Tibial artery (tissue), 4 donors: Measurements from ENCODE around the gene BCO2.
"Not testable (repeated sequence)": the region's sequence is repeated elsewhere in the genome, so short reads cannot be mapped to it uniquely, and the experiment has no call there.

Experiments used
- DNase-seq, 2 donors: peaks; one replicate each; pipeline ENCODE4 v3.0.0-alpha.2; 2019
- H3K27ac ChIP-seq, 2 donors: fragments of 200-600 bp; sonication (generic) in 1 of 2; 1 replicate in 1 of 2; 2 replicates in 1 of 2; pipeline ENCODE4 v1.5.1; 2018 to 2019; ENCODE audit warnings: mild to moderate bottlenecking in 1 of 2
- H3K27me3 ChIP-seq, 2 donors: fragments of 200-600 bp; sonication (generic) in 1 of 2; one replicate each; pipeline versions ENCODE4 v1.5.1 to v1.6.0; 2016 to 2019
- H3K36me3 ChIP-seq, 3 donors: fragments of 200-600 bp; sonication (generic) in 2 of 3; one replicate each; pipeline ENCODE4 v1.5.1; 2016 to 2019; ENCODE audit warnings: mild to moderate bottlenecking in 2 of 3
- H3K4me1 ChIP-seq, 4 donors: fragments of 200-600 bp; sonication (generic) in 2 of 4; 1 replicate in 3 of 4; 2 replicates in 1 of 4; pipeline ENCODE4 v1.5.1; 2016 to 2019
- H3K4me3 ChIP-seq, 2 donors: fragments of 200-600 bp; sonication (generic) in 1 of 2; 1 replicate in 1 of 2; 2 replicates in 1 of 2; pipeline ENCODE4 v1.5.1; 2018 to 2019; ENCODE audit warnings: mild to moderate bottlenecking in 2 of 2
- H3K9me3 ChIP-seq, 3 donors: fragments of 200-600 bp; sonication (generic) in 1 of 3; one replicate each; pipeline ENCODE4 v1.5.1; 2016 to 2019
- CTCF ChIP-seq, 2 experiments: fragments of 200-600 bp in 1 of 2; fragments of 450-650 bp in 1 of 2; IDR thresholded peaks; one replicate each; pipeline ENCODE4 v1.5.1; 2017 to 2019; ENCODE audit warnings: antibody characterized with exemption in 2 of 2, mild to moderate bottlenecking in 1 of 2, moderate library complexity in 1 of 2
- intact Hi-C: fragments of 100-400 bp; cut with DNase I; formaldehyde crosslinking; loops from one replicate; pipeline ENCODE4 v1.15.0; 2023; ENCODE audit warnings: low total_unique reads

BCO2 gene

DNA sequence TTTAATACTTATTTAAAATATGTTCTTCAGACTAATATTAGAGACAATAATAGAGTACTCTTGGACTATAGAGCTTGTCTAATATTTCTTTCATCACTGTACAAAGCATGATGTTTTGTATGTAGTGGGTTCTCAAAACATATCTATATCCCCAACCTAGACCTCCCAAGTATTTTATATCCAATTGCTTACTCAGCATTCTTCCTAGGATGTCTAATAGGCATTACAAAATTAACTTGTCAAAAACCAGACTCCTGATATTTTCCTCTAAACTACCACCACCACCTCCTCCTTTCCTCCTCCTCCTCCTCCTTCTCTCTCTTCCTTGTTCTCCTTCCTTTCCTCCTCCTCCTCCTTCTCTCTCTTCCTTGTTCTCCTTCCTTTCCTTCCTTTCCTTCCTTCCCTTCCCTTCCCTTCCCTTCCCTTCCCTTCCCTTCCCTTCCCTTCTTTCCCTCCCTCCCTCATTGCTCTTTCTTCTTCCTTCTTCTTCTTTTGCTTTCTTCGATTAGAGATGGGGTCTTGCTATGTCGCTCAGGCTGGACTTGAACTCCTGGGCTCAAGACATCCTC lies 21.3 kb downstream of the BCO2 start:
- Histone ChIP-seq H3K4me1 (no peaks in the 10 kb centered on the region), H3K4me3 (no peak overlapping the region), H3K9me3 (no peaks in the 10 kb centered on the region), H3K27me3 (no peaks in the 10 kb centered on the region), H3K36me3 (no peaks in the 10 kb centered on the region), H3K27ac (no peak overlapping the region)
- TF ChIP-seq CTCF (IDR thresholded peaks at IDR 0.05): no peak
- intact Hi-C loops: no loop called here
- DNase-seq: no peak

- H3K4me1 ChIP-seq, H3K4me3 ChIP-seq, intact Hi-C loops, H3K27ac ChIP-seq, H3K27me3 ChIP-seq, H3K9me3 ChIP-seq, DNase-seq, H3K36me3 ChIP-seq: not testable (repeated sequence)
Measured at GRCh38 chr11:112199101-112199500, 23.8 kb downstream of the BCO2 start.

DNA sequence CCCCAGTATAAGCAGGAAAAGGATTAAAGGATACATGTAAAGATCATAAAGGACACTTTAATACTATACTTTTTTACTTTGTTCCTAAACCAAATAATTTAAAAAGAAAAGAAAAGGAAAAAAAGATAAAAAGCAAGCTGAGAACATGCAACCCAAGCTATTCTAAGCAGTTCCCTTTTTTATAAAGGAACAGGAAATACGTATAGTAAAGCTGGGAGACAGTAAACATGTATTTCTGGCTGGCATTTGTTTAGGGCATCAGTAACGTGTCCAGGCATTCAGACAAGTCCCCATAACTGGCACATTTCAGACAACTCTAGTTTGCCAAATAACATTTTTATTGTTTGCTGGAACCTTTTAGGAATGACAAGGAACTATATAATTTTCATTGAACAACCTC lies 24.9 kb downstream of the BCO2 start:
- Histone ChIP-seq H3K4me3 (no peak overlapping the region), H3K9me3 (no peaks in the 10 kb centered on the region), H3K27me3 (no peaks in the 10 kb centered on the region), H3K4me1 (no peaks in the 10 kb centered on the region), H3K36me3 (no peaks in the 10 kb centered on the region), H3K27ac (no peak overlapping the region)
- intact Hi-C loops: no loop called here
- TF ChIP-seq CTCF (IDR thresholded peaks at IDR 0.05): no peak
- DNase-seq: no peak

GRCh38 chr11:112206071-112206470 lies 30.8 kb downstream of the BCO2 start:
- no peaks in the 10 kb centered on the region for H3K4me1 ChIP-seq
- no peaks in the 10 kb centered on the region for H3K27me3 ChIP-seq
- H3K9me3 ChIP-seq: no peaks in the 10 kb centered on the region
- H3K36me3 ChIP-seq: peaks cover 0 to 9% (median 0%) of the 10 kb centered on the region in 3 donors
- intact Hi-C loops: no loop called here
- TF ChIP-seq CTCF (IDR thresholded peaks at IDR 0.05): no peak
- DNase-seq: no peak
- H3K27ac ChIP-seq: no peak overlapping the region
- H3K4me3 ChIP-seq: no peak overlapping the region

- Histone ChIP-seq H3K4me3 (no peak overlapping the region), H3K27me3 (no peaks in the 10 kb centered on the region), H3K9me3 (no peaks in the 10 kb centered on the region), H3K4me1 (no peaks in the 10 kb centered on the region), H3K36me3 (peaks cover 0 to 3% (median 0%) of the 10 kb centered on the region in 3 donors), H3K27ac (no peak overlapping the region)
- no peak for TF ChIP-seq CTCF (IDR thresholded peaks at IDR 0.05)
- no peak for DNase-seq
- intact Hi-C loops: no loop called here
Measured at GRCh38 chr11:112210890-112211289, 35.6 kb downstream of the BCO2 start.

GRCh38 chr11:112211536-112211935 lies 36.2 kb downstream of the BCO2 start:
- Histone ChIP-seq H3K9me3 (no peaks in the 10 kb centered on the region), H3K4me3 (no peak overlapping the region), H3K36me3 (no peaks in the 10 kb centered on the region), H3K27me3 (no peaks in the 10 kb centered on the region), H3K4me1 (no peaks in the 10 kb centered on the region), H3K27ac (no peak overlapping the region)
- no peak for TF ChIP-seq CTCF (IDR thresholded peaks at IDR 0.05)
- DNase-seq: no peak
- intact Hi-C loops: no loop called here
